Esophagus squamous epithelium (tissue), 4 donors: Measurements from ENCODE around the gene AAGAB.

Experiments used
- CTCF ChIP-seq, 6 experiments: fragments of 450-650 bp in 4 of 6; fragments of 200-600 bp in 2 of 6; sonication (generic) in 2 of 6; IDR thresholded peaks; one replicate each; pipeline ENCODE4 v1.5.1; 2016 to 2019; ENCODE audit warnings: antibody characterized with exemption in 6 of 6, mild to moderate bottlenecking in 4 of 6, moderate library complexity in 4 of 6
- POLR2A ChIP-seq, 4 donors: fragments of 450-650 bp; IDR thresholded peaks; one replicate each; pipeline ENCODE4 v1.6.1; 2017; ENCODE audit warnings: antibody characterized with exemption in 4 of 4, mild to moderate bottlenecking in 4 of 4, moderate library complexity in 3 of 4

- no peak for TF ChIP-seq CTCF (IDR thresholded peaks at IDR 0.05)
- no peak for TF ChIP-seq POLR2A (IDR thresholded peaks at IDR 0.05)
Observed at GRCh38 chr15:67280217-67280616, 25.8 kb upstream of the AAGAB start.
